DMS153 (cell line): ENCODE data around the gene GALK2.
"Not testable (repeated sequence)": the region's sequence is repeated elsewhere in the genome, so short reads cannot be mapped to it uniquely, and the experiment has no call there.

Experiments
- DNase-seq: peaks from one replicate; lab custom pipeline; 2025; lab: John Stamatoyannopoulos, UW

The GALK2 gene

DNA sequence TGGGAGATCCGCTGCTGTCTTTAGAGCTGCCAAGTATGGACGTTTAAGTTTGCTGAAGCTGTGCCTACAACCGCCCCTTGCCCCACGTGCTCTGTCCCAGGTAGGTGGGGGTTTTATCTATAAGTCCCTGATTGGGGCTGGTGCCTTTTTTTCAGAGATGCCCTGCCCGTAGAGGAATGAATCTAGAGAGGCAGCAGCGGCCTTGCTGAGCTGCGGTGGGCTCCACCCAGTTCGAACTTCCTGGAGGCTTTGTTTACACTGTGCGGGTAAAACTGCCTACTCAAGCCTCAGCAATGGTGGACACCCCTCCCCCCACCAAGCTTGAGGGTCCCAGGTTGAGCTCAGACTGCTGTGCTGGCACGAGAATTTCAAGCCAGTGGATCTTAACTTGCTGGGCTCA, 169.6 kb downstream of the GALK2 start:
- no peak for DNase-seq

DNA sequence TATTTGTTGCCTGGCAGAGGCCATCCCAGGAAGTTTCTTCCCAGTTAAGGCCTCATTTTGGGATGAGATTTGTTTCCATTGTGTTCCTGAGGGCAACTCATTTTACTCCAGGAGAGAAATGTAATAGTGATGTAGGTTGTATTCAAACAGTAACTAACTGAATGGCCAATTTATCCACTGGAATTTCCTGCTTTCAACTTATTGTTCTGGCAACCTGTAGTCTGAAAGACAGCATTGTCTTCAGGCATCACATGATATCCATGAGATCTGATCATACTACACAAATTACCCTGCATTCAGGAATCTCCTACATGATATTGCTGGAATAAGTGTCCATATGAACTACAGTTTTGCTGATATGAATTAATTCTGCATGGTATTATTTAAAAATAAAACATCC, 173.5 kb downstream of the GALK2 start:
- DNase-seq = no peak

GRCh38 chr15:49354439-49354838, 184.4 kb downstream of the GALK2 start:
- not testable (repeated sequence) for DNase-seq

DNA sequence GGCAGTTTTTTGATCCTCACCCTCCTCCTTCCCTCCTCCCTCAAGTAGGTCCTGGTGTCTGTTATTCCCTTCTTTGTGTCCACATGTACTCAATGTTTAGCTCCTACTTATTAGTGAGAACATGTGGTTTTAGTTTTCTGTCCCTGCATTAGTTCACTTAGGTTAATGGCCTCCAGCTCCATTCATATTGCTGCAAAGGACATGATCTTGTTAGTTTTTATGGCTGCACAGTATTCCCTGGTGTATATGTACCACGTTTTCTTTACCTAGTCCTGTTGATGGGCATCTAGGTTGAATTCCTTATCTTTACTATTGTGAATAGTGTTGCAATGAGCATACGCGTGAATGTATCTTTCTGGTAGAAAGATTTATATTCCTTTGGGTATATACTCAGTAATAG, 191.3 kb downstream of the GALK2 start:
- no peak for DNase-seq

- DNase-seq = no peak
Observed at GRCh38 chr15:49366496-49366895, 196.4 kb downstream of the GALK2 start.

- no peak for DNase-seq
Observed at GRCh38 chr15:49370782-49371181, 200.7 kb downstream of the GALK2 start.

DNA sequence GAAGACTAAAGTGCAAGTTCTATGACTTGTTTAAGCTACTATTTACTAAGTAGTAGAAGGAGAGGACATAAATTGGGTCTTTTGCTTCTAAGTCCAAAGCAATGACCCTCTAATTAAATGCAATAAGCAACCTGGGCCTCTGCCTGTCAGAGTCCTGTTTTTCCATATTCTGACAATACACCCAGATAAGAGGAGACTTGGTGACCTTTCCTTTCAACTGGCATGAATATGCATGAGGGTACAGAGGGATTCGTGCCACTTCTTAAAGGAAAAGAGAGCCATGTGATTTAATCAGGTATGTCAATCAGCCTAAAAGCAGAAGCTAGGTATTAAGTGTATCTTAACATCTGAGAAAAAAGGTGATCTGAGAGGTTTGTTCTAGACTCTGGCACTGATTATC, 202.3 kb downstream of the GALK2 start:
- DNase-seq = no peak

DNA sequence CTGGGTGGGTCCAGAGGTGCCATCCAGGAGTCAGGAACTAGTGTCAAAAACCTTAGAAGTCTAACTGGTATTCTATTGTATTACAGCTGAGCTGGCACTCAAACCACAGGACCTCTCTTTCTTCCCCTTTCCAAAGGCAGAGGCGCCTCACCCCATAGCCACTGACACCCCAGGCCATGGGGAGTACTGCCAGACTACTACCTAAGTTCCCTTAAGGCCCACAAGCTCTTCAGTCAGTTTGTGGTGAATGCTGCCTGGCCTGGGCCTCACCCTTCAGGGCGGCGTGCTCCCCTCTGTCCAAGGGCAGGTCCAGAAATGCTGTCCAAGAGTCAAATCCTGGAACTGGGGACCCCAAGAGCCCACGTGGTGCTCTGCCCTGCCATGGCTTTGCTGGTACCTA, 209.9 kb downstream of the GALK2 start:
- DNase-seq = no peak

GRCh38 chr15:49380912-49381311, 210.9 kb downstream of the GALK2 start:
- DNase-seq = no peak
